DMS53 treated with DMSO at 0.1 percent for 48 hours (cell line): ENCODE measurements around the gene MMP23B.

ENCODE experiments used
- DNase-seq: peaks from one replicate; lab custom pipeline; 2025; ENCODE audit not compliant: unreplicated experiment; lab: John Stamatoyannopoulos, UW

MMP23B gene

DNA sequence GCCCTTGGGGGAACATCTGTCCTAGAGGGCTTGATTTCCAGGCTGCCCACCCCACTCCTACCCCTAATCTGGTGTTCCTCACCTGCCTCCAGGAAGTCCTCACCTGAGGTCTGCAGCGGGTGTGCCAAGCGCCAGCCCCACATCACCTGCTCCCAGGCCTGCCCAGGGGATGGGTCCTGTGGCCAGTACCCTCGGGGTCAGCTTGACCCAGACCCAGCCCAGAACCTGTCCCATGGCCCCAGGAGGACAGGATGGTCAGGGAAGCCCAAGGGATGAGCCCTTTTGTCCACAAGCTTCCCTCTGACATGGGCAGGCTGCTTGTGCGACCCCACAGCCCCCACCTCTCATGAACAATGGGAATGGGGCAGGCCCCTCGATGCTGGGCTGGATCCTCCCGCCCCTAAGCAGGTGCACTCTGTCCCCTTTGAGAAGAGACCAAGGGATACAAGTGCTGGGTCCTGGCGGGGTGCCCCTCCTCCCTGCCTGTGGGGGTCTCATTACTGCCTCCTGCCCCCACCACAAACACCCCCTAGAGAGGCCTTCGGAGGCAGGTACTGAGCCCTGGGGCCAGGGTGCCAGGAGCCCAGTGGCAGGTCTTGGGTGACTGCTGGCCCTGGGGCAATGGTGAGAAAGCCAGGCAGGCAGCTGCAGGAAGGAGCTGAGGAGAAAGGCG lies 13.4 kb upstream of the MMP23B start:
- DNase-seq: no peak

DNA sequence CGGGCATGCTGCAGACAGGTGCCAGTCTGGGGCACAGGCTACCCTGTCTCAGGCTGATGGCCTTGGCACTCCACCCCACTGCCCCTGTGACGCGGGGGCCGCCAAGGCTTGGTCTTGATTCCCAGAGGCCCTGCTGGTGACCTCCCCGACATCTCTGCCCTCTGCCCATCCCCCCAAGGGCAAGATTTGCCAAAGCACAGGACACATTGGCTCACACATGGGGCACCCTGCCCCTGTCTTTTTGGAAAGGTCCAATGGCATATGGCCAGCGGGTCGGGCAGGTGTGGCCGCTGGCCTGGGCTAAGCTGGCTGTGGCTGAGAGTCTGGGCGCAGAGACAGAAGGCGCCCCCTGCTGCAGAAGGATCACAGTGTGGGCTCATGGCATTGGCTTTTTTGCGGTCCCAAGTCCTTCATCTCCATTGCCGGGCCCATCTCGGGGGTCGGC lies 12.0 kb upstream of the MMP23B start:
- no peak for DNase-seq

DNA sequence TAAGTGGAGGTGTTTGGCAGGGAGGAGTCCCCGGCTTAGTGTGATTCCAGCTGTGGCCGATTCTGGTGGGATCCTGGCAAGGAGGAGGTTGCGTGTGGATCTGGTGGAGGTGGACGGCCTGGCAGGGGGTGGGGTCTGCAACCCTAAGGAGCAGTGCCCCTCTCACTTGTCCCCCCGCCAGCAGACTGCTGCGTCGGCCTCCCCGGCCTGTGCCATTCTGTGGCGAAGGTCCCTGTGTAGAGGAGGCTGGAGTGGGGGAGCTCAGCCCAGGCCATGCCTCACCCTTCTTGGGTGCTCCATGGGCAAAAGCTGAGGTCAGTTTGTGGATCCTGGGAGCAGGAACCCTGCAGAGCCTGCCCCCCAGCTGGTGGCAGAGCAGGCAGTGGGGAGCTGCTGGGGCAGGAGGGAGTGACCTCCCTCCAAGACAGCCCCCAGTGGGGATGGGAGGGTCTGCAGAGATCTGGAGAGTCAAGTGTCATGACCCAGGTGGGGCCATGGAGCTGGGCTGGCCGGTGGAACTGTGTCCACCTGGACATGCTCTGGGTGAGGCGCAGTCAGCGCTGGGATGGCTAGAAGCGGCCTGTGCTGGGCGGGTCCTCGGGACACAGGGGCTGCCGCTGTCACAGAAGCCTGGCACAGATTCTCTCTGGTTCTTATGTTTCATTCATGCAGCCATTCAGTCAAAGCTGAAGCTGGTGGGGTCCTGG lies 11.4 kb upstream of the MMP23B start:
- DNase-seq: no peak

DNA sequence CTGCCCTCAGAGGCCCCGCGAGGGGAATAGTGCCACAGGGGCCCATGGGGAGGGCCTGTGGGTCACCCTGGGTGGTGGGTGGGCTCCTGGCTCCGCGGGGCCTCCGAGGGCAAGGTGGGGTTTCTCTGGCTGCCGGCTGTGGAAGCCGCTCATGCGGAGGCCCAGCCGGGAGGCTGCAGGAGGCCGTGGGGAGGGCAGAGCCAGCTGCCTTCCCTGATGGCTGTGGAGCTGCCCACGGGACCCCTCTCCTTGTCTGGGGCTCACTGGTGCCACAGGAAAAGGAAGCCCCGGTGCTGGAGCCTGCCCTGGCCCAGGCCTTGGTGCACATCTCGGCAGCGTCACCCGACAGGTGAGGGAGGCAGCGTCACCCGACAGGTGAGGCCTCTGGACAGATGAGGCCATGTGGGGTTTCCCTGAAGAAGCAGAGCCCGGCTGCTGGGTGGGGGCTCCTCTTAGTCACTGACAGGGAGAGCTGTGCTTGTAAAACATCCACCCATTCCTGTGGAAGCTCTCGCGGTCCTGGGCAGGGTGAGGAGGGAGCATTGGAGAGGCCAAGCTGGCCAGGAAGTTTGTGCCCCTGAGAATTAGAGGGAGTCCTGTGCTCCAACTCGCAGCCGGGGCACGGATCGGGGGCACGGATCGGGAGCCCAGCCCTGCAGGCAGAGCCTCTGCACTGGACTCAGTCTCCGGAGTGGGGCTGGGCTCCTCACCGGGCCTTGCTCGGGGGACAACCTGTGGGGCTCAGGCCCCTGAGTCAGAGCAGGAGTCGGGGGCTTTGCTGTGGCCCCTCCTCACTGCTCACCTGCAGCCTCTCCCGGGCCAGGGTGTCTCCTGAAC lies 10.6 kb upstream of the MMP23B start:
- no peak for DNase-seq

DNA sequence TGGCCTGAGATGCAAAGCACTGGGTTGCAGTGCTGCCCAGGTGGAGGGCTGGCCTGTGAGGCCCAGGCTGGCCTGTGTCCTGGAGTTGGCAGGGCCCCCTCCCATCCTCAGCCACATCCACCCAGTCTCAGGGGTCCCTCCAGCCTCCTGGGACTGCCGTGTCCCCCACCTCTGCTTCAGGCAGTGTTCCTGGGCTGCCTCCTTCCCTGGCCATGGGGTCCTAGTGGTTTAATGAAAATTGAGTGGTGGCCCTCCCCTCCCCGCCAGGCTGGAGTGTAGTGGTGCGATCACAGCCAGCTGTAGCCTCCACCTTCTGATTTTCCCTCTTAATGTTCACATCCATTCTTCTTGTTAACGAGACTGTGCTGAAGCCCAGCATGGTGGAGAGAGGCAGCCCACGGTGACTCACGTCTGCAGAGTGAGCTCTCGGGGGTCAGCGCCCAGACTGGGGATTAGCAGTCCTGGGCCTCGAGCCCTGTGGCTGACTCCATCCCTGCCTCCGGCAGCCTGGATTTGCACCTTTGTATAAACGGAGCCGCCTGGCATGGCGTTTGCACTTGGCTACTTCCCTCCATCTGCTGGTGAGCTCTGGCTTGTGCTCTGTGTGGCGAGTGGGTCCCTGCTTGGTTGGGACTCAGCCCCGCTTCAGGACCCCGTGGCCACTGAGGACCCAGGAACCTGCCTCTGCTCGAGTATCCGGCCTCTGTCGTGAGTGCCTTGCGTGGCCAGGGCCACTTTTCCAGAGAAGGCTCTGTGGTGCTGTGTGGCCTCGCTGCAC lies 9.8 kb upstream of the MMP23B start:
- no peak for DNase-seq

DNA sequence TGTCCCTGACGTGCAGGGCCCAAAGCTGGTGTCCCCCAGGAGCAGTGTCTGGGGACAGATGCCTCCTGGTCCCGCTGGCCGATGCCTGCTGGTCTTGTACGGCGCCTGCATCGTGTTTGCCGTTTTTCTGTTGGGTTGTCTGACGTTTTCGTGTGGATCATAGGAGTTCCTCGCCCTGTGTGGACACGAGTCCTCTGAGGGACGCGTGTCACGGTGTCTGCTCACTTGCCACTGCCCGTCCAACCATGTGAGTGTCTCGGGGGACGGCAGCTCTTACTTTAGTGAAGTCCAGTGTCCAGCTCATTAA lies 9.2 kb upstream of the MMP23B start:
- DNase-seq: no peak

DNA sequence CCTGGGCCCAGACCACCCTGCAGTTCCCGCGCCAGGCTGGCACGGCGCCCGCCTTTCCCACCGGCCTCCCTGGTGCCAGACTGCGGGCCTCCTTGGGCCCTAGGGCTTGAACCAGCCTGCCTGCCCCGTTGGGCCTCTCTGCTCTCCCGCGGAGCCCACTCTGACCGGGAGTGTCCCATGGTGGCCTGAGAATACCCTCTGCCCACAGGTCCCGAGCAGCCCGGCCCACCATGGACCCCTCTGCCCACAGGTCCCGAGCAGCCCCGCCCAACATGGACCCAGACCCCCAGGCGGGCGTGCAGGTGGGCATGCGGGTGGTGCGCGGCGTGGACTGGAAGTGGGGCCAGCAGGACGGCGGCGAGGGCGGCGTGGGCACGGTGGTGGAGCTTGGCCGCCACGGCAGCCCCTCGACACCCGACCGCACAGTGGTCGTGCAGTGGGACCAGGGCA lies 8.8 kb upstream of the MMP23B start:
- DNase-seq: no peak

DNA sequence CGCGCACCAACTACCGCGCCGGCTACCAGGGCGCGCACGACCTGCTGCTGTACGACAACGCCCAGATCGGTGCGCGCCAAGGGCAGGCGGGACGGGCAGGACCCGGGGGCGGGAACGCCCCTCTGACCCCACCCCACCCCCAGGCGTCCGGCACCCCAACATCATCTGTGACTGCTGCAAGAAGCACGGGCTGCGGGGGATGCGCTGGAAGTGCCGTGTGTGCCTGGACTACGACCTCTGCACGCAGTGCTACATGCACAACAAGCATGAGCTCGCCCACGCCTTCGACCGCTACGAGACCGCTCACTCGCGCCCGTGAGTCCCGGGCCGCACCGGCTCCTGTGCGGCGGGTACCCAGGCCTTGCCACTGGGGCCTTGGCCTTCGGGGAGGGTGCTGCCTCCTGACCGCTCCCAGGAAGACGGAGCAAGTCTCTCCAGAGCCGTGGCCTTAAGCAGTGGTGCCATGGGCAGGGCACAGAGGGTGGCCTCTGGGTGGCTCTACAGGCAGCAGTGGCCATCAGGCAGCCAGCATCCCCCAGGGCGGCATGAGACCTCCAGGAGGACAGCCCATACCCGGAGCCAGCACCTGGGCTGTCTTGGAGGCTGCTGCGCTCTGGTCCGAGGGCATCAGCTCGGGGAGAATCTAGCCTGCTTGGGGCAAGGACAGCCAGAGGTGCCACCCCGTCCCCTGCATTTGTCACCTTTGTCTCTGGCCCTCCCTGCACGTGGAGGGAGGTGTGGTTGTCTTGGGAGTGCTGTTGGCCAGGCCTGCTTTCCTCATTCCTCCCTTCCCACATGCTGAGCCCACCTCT lies 8.1 kb upstream of the MMP23B start:
- no peak for DNase-seq

DNA sequence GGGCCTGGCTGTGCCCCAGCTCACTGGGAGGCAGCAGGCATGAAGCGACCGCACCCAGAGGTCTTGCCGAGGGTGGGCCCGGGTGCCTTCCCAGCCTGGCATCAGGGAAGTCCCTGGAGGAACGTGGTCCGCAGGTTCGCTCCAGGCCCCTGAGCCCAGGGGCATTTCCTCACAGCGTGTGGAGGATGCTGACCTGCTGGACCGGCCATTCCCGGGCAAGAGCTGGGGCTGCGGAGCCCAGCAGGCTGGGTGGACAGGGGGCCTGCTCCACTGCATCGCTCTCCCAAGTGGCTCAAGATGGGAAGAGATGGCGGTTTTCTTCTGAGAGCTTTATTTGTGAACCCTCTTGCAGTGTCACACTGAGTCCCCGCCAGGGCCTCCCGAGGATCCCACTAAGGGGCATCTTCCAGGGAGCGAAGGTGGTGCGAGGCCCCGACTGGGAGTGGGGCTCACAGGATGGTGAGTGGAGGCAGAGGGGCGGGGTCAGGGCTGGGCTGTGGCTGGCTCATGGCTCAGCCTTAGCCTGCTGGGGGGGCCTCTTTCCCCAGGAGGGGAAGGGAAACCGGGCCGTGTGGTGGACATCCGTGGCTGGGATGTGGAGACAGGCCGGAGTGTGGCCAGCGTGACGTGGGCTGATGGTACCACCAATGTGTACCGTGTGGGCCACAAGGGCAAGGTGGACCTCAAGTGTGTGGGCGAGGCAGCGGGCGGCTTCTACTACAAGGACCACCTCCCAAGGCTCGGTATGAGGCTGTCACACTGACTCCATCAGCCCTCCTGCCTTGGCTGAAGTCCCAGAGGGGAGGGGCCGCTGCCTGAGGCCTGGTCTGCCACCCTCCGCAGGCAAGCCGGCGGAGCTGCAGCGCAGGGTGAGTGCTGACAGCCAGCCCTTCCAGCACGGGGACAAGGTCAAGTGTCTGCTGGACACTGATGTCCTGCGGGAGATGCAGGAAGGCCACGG lies 7.2 kb upstream of the MMP23B start:
- no peak for DNase-seq

DNA sequence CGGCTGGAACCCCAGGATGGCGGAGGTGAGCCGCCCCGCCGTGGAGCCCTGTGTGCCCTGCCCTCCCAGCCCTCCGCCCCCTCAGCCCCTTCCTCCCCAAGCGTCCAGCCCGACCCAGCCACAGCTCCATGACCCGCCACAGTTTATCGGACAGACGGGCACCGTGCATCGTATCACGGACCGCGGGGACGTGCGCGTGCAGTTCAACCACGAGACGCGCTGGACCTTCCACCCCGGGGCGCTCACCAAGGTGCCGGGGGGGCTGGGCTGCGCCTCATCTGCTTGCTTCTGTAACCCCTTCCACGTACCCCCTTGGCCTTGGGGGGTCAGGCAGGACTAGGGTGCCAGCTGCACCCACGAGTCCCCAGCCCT lies 6.6 kb upstream of the MMP23B start:
- no peak for DNase-seq

DNA sequence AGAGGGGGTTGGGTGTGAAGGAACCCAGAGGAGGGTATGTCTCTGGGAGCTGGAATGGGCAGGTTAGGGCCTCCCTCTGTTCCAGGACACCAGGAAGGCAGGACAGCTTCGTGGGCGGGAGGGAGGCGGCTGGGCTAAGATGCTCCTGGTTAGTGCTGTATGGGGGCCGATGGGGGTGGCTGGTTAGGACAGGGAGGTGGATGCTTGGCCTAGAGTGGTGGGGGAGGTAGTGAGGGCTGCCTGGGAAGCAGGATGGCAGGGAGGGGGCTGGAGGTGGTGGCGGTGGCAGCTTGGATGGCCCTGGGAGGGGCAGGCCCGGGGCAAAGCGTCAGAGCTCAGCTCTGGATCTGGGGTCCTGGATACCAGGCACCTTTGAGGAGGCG lies 6.2 kb upstream of the MMP23B start:
- no peak for DNase-seq

DNA sequence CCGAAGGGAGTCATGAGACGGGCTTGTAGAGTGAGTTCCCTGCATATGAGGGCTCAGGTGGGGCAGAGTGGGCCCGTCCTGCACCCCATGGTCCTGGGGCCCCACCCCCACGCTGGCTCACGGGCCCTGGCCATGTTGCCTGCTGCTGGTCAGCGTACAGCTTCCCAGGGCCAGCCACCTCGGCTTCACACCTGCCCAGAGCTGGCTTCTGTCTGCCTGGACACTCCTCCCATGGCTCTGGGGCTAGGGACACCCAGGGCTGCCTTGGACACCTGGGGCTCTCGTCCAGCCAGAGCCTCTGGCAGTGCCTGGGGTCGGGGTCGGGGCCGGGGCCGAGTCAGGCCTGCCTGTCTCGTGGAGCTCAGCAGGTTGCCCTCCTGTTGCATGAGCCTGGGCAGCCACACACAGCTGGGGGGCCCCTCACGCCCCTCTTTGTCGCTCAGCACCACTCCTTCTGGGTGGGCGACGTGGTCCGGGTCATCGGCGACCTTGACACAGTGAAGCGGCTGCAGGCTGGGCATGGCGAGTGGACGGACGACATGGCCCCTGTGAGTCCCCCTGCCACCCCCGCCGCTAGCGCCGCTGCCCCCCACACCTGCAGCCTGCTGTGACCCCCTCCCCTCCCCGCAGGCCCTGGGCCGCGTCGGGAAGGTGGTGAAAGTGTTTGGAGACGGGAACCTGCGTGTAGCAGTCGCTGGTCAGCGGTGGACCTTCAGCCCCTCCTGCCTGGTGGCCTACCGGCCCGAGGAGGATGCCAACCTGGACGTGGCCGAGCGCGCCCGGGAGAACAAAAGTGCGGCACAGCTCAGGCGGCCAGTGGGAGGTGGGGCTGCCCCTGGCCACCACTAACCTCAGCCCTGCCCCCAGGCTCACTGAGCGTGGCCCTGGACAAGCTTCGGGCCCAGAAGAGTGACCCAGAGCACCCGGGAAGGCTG lies 5.5 kb upstream of the MMP23B start:
- DNase-seq: no peak

DNA sequence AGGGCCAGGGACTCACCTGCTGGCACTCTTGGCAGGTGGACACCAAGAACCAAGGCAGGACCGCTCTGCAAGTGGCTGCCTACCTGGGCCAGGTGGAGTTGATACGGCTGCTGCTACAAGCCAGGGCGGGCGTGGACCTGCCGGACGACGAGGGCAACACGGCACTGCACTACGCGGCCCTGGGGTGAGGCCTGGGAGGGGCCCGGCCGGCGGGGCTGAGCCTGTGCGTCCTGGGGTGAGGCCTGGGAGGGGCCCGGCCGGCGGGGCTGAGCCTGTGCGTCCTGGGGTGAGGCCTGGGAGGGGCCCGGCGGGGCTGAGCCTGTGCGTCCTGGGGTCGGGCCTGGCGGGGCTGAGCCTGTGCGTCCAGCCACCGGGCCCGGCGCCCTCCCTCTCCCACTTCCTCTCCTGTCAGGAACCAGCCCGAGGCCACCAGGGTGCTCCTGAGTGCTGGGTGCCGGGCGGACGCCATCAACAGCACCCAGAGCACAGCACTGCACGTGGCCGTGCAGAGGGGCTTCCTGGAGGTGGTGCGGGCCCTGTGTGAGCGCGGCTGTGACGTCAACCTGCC lies 4.6 kb upstream of the MMP23B start:
- DNase-seq: no peak

DNA sequence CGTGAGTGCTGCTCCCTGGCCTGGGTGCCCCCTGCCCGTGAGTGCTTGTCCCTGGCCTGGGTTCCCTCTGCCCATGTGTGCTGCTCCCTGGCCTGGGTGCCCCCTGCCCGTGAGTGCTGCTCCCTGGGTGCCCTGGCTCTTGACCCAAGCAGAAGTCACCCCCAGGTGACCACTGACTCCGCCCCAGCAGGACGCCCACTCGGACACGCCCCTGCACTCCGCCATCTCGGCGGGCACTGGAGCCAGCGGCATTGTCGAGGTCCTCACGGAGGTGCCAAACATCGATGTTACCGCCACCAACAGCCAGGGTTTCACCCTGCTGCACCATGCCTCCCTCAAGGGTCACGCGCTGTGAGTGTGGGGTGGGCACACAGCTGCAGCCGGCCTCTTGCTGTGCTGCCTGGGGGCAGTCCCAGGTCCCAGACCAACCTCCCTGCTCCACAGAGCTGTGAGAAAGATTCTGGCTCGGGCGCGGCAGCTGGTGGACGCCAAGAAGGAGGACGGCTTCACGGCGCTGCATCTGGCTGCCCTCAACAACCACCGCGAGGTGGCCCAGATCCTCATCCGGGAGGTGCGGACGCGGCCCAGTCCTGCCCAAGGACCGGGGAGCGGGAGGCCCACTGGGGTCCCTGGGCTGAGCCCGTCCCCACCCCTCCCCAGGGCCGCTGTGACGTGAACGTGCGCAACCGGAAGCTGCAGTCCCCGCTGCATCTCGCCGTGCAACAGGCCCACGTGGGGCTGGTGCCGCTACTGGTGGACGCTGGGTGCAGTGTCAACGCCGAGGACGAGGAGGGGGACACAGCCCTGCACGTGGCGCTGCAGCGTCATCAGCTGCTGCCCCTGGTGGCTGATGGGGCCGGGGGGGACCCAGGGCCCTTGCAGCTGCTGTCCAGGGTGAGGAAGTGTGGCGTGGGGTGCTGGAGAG lies 3.9 kb upstream of the MMP23B start:
- DNase-seq: no peak

DNA sequence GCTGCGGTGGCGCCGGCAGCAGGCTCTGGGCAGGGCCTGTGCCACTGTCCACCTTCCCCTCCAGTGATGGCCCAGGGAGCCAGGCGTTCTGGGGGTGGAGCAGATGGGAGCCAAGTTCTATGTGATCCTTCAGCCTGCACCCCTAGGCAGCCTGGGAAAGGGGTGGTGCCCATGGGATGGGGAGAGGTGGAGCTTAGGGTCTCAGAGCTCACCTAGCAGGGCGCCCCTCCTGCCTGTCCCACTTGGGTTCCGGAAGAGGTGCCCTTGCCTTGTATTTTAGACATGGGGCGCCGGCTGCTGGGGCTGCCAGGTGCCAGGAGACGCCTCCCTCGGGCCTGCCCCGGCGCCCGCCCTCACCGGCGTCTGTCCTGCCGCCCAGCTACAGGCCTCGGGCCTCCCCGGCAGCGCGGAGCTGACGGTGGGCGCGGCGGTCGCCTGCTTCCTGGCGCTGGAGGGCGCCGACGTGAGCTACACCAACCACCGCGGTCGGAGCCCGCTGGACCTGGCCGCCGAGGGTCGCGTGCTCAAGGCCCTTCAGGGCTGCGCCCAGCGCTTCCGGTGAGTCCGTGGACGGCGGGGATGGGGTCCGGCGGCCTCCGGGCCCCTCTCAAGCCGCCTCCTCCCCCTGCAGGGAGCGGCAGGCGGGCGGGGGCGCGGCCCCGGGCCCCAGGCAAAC lies 3.1 kb upstream of the MMP23B start:
- DNase-seq: no peak

DNA sequence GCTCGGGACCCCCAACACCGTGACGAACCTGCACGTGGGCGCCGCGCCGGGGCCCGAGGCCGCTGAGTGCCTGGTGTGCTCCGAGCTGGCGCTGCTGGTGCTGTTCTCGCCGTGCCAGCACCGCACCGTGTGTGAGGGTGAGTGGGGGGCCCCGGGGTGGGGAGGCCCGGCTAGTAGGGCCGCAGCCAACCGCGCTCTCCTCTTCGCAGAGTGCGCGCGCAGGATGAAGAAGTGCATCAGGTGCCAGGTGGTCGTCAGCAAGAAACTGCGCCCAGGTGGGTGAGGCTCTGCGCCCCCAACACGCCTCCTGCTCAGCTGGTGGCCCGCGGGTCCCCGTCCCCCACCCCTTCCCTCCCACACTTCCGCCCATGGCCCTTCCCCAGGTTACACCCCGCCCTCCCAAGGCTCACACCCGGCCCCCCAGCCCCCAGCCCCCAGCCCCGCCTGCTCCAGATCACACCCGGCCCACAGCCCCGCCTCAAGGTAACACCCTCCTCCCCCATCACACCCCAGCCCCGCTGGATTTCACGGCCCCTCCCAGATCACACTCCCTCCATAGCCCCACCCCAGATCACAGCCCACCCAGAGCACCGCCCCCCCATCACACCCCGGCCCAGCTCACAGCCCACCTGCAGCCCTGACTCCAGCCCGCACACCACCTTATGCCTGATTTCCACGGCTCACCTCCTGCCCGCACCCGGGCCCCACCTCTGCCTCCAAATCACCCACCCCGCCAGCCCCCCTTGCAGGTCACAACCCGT lies 2.4 kb upstream of the MMP23B start:
- DNase-seq: no peak
